ENCODE results near the gene A1CF.
"Not testable (repeated sequence)": the region's sequence is repeated elsewhere in the genome, so short reads cannot be mapped to it uniquely, and the experiment has no call there.

DNA sequence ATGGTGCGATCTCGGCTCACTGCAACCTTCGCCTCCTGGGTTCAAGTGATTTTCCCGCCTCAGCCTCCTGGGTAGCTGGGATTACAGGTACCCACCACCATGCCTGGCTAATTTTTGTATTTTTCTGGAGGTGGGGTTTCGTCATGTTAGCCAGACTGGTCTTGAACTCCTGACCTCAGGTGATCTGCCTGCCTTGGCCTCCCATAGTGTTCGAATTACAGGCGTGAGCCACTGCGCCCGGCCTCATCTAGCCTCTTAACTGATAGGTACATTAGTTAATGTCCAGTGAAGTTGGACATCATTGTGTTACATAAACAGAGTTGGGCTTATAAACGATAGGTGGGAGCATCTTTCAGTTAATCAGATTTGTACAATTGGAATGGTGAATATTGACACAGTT, 4.4 kb downstream of the A1CF start:
- not testable (repeated sequence) for TF ChIP-seq CTCF (IDR thresholded peaks at IDR 0.05 in 8 of 11, conservative IDR thresholded peaks at IDR 0.05 in 3 of 11); POLR2AphosphoS5 (IDR thresholded peaks at IDR 0.05)
